T-helper 1 cell treated with Interleukin-12 subunit alpha and Interleukin-12 subunit beta and Interleukin-4 antibody, amounts not matched to agents 30 μg/mL and 1 μg/mL, for 36 hours (primary cell): Measurements from ENCODE around the gene KIF5A.
"Not testable (repeated sequence)": the region's sequence is repeated elsewhere in the genome, so short reads cannot be mapped to it uniquely, and the experiment has no call there.

Source experiments
- H3K27ac Mint-ChIP-seq: one replicate; pipeline ENCODE4 v1.8.0; 2021; ENCODE audit warnings: mild to moderate bottlenecking, mixed read lengths
- H3K27me3 Mint-ChIP-seq: one replicate; pipeline ENCODE4 v1.8.0; 2021; ENCODE audit warnings: low read depth, mixed read lengths
- H3K36me3 Mint-ChIP-seq: one replicate; pipeline ENCODE4 v1.8.0; 2021; ENCODE audit warnings: low read depth, mixed read lengths
- H3K4me1 Mint-ChIP-seq: one replicate; pipeline ENCODE4 v1.8.0; 2021; ENCODE audit warnings: low read depth, mixed read lengths
- H3K4me3 Mint-ChIP-seq: one replicate; pipeline ENCODE4 v1.8.0; 2021; ENCODE audit warnings: mild to moderate bottlenecking, moderate library complexity, mixed read lengths
- H3K9me3 Mint-ChIP-seq: one replicate; pipeline ENCODE4 v1.8.0; 2021; ENCODE audit warnings: mixed read lengths

Gene KIF5A

DNA sequence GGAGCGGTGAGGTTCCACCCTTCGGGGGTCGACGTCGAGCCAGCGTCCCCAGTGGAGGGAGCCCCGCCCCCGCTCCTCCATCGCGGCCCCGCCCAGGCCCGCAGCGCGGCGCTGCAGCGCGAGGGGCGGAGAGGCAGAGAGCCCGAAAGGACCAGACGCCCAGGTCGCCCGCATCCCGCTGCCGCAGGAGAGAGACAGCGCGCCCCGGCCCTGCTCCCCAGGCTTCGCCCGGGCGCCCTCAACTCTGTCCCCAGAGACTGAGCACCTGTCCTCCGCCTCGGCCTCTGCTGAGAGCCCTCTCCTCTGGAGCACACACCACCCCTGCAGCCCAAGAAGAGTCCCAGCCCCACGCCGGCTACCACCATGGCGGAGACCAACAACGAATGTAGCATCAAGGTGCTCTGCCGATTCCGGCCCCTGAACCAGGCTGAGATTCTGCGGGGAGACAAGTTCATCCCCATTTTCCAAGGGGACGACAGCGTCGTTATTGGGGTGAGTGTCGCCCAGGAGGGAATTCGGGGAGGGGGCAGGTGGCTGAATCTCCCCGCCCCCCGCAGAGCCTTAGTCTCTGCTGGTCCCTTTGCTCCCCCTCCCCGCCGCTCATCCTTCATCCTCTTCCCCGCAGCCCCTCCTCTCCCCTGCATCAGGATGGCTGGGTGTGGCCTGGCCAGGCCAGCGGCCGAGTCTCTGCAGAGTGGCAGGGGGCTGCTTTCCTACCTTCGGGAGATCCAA is at the start of gene KIF5A:
Gene KIF5A, plus strand, starts transcription at position 136 of the 732 bp plus-strand sequence. Its CDS starts 228 bp downstream, at position 364.
- Mint-ChIP-seq H3K36me3 (peaks cover 6% of the 10 kb centered on the region), H3K4me3 (peak within 1 kb of the TSS; percentile 76), H3K4me1 (peaks cover 29% of the 10 kb centered on the region), H3K27ac (no peak within 1 kb of the TSS), H3K9me3 (no peaks in the 10 kb centered on the region), H3K27me3 (peaks cover 33% of the 10 kb centered on the region)

GRCh38 chr12:57500213-57500612 is 49.6 kb upstream of the KIF5A start:
- Mint-ChIP-seq H3K27ac (no peak overlapping the region), H3K4me1 (peaks cover 9% of the 10 kb centered on the region), H3K4me3 (no peak overlapping the region), H3K27me3 (no peaks in the 10 kb centered on the region), H3K9me3 (no peaks in the 10 kb centered on the region), H3K36me3 (peaks cover 53% of the 10 kb centered on the region)

GRCh38 chr12:57502311-57502969 is 47.4 kb upstream of the KIF5A start:
- H3K4me1 Mint-ChIP-seq, H3K27me3 Mint-ChIP-seq, H3K9me3 Mint-ChIP-seq, H3K27ac Mint-ChIP-seq, H3K4me3 Mint-ChIP-seq: not testable (repeated sequence)
- peaks cover 48% of the 10 kb centered on the region for H3K36me3 Mint-ChIP-seq

DNA sequence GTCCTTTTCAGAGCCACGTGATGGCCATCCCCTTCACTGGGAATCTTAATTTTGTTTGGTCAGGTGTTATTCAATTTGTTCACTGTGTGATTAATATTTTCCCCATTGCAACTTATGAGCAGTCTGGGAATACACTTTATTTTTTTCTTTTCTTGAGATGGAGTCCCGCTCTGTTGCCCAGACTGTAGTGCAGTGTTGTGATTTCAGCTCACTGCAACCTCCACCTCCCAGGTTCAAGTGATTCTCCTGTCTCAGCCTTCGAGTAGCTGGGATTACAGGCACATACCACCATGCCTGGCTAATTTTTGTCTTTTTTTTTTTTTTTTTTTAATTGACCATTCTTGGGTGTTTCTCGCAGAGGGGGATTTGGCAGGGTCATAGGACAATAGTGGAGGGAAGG is 43.3 kb upstream of the KIF5A start:
- H3K9me3 Mint-ChIP-seq, H3K27ac Mint-ChIP-seq, H3K27me3 Mint-ChIP-seq, H3K4me3 Mint-ChIP-seq, H3K4me1 Mint-ChIP-seq: not testable (repeated sequence)
- peaks cover 31% of the 10 kb centered on the region for H3K36me3 Mint-ChIP-seq

DNA sequence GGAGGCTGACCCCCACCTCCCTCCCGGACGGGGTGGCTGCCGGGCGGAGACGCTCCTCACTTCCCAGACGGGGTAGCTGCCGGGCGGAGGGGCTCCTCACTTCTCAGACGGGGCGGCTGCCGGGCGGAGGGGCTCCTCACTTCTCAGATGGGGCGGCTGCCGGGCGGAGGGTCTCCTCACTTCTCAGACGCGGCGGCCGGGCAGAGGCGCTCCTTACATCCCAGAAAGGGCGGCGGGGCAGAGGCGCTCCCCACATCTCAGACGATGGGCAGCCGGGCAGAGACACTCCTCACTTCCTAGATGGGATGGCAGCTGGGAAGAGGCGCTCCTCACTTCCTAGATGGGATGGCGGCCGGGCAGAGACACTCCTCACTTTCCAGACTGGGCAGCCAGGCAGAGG is 42.0 kb upstream of the KIF5A start:
- not testable (repeated sequence) for H3K4me1 Mint-ChIP-seq, H3K9me3 Mint-ChIP-seq, H3K4me3 Mint-ChIP-seq, H3K27me3 Mint-ChIP-seq, H3K27ac Mint-ChIP-seq
- H3K36me3 Mint-ChIP-seq, result peaks cover 39% of the 10 kb centered on the region

DNA sequence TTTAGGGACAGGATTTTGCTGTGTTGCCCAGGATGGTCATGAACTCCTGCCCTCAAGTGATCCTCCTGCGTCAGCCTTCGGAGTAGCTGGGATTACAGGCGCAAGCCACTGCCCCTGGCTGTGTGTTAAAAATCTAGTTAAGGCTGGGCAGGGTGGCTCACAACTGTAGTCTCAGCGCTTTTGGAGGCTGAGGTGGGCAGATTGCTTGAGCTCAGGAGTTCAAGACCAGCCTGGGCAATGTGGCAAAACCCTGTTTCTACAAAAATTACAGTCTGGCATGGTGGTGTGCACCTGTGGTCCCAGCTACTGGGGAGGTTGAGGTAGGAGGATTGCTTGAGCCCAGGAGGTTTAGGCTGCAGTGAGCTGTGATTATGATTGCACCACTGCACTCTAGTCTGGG is 38.7 kb upstream of the KIF5A start:
- Mint-ChIP-seq H3K36me3 (peaks cover 51% of the 10 kb centered on the region), H3K4me3 (no peak overlapping the region), H3K4me1 (peaks cover 4% of the 10 kb centered on the region), H3K27me3 (no peaks in the 10 kb centered on the region), H3K27ac (no peak overlapping the region), H3K9me3 (no peaks in the 10 kb centered on the region)

- no peak overlapping the region for H3K27ac Mint-ChIP-seq
- H3K27me3 Mint-ChIP-seq, result no peaks in the 10 kb centered on the region
- H3K4me3 Mint-ChIP-seq, result no peak overlapping the region
- peaks cover 54% of the 10 kb centered on the region for H3K36me3 Mint-ChIP-seq
- H3K4me1 Mint-ChIP-seq, result peaks cover 4% of the 10 kb centered on the region
- H3K9me3 Mint-ChIP-seq, result no peaks in the 10 kb centered on the region
Observed at GRCh38 chr12:57511588-57512325, 38.1 kb upstream of the KIF5A start.

DNA sequence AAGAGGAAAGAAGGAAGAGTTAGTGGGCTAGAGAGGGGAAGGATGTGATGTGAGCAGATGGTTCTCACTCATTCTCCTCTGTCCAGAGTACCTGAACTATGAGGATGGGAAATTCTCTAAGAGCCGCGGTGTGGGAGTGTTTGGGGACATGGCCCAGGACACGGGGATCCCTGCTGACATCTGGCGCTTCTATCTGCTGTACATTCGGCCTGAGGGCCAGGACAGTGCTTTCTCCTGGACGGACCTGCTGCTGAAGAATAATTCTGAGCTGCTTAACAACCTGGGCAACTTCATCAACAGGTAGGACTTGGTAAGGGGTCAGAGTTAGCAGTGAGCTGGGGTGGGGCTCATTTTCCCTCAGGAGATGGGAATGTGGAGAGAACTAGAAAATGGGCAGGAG is 37.2 kb upstream of the KIF5A start:
- Mint-ChIP-seq H3K27ac (no peak overlapping the region), H3K36me3 (peaks cover 62% of the 10 kb centered on the region), H3K4me1 (peaks cover 6% of the 10 kb centered on the region), H3K9me3 (no peaks in the 10 kb centered on the region), H3K27me3 (no peaks in the 10 kb centered on the region), H3K4me3 (no peak overlapping the region)

- Mint-ChIP-seq H3K4me1 (peaks cover 11% of the 10 kb centered on the region), H3K27ac (no peak overlapping the region), H3K27me3 (no peaks in the 10 kb centered on the region), H3K9me3 (no peaks in the 10 kb centered on the region), H3K4me3 (no peak overlapping the region), H3K36me3 (peaks cover 67% of the 10 kb centered on the region)
Observed at GRCh38 chr12:57513266-57513665, 36.6 kb upstream of the KIF5A start.

- not testable (repeated sequence) for H3K27ac Mint-ChIP-seq, H3K9me3 Mint-ChIP-seq, H3K4me3 Mint-ChIP-seq, H3K27me3 Mint-ChIP-seq
- peaks cover 14% of the 10 kb centered on the region for H3K4me1 Mint-ChIP-seq
- H3K36me3 Mint-ChIP-seq, result peaks cover 66% of the 10 kb centered on the region
Observed at GRCh38 chr12:57513677-57514076, 36.2 kb upstream of the KIF5A start.

DNA sequence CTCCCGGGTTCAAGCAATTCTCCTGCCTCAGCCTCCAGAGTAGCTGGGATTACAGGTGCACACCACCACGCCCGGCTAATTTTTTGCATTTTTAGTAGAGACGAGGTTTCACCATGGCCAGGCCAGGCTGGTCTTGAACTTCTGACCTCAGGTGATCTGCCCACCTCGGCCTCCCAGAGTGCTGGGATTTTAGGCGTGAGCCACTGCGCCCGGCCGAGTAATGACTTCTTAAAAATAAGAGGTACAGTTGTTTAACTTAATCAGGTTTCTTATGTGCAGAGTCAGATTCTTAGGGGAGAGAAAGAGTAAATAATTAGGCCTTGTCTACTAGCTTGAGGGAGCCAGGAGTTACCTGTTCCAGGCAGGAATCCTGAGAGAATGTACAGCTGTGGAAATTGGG is 35.6 kb upstream of the KIF5A start:
- H3K27ac Mint-ChIP-seq, H3K27me3 Mint-ChIP-seq, H3K4me3 Mint-ChIP-seq, H3K9me3 Mint-ChIP-seq: not testable (repeated sequence)
- Mint-ChIP-seq H3K4me1 (peaks cover 20% of the 10 kb centered on the region), H3K36me3 (peaks cover 68% of the 10 kb centered on the region)

- H3K36me3 Mint-ChIP-seq, result peaks cover 68% of the 10 kb centered on the region
Observed at GRCh38 chr12:57514720-57515407, 35.0 kb upstream of the KIF5A start.

DNA sequence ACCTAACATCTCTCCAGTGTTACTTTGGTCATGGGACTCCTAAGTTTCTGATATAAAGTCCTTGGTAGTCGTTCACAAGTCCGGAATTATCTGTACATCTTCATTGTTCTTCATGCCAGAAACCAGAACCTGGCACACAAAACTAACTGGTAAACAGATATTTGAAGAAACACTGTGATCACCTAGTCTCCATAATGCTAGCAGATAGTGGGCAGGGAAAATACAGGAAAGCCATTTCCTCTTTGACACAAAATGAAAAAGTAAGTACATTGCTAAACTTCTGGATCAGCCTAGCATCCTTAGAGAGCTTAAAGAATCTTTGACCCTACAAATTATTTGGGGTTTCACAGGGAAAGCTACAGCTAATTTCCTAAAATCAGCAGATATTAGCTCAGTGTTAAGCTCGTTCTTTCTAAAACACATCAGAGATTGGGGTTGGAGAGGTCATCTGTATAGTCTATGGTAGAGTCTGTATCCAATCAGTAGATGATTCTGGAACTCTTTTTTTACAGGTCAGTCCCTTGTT is 34.4 kb upstream of the KIF5A start:
- Mint-ChIP-seq H3K4me1 (peaks cover 22% of the 10 kb centered on the region), H3K4me3 (no peak overlapping the region), H3K27me3 (no peaks in the 10 kb centered on the region), H3K36me3 (peaks cover 67% of the 10 kb centered on the region), H3K27ac (no peak overlapping the region), H3K9me3 (no peaks in the 10 kb centered on the region)

More at GRCh38 chr12:57514720-57515407, 35.0 kb upstream of the KIF5A start:
- no peaks in the 10 kb centered on the region for H3K27me3 Mint-ChIP-seq
- no peak overlapping the region for H3K27ac Mint-ChIP-seq
- peaks cover 22% of the 10 kb centered on the region for H3K4me1 Mint-ChIP-seq
- H3K9me3 Mint-ChIP-seq, result no peaks in the 10 kb centered on the region
- H3K4me3 Mint-ChIP-seq, result no peak overlapping the region

GRCh38 chr12:57515934-57516541 is 33.8 kb upstream of the KIF5A start:
- peaks cover 26% of the 10 kb centered on the region for H3K4me1 Mint-ChIP-seq
- peaks cover 67% of the 10 kb centered on the region for H3K36me3 Mint-ChIP-seq
- H3K27ac Mint-ChIP-seq, result no peak overlapping the region

More at GRCh38 chr12:57515934-57516541, 33.8 kb upstream of the KIF5A start:
- no peaks in the 10 kb centered on the region for H3K9me3 Mint-ChIP-seq
- no peak overlapping the region for H3K4me3 Mint-ChIP-seq
- H3K27me3 Mint-ChIP-seq, result no peaks in the 10 kb centered on the region
